Esophagus muscularis mucosa (tissue), 4 donors: Measurements from ENCODE around the gene S100A12. TPM values are rescaled to one million over a fixed set of nuclear protein-coding genes. Genes with fewer than 3 reads are reported as not detected.

Source experiments
- DNase-seq: peaks from one replicate; pipeline ENCODE4 v3.0.0-alpha.2; 2017; ENCODE audit errors: extremely low spot score
- H3K27ac ChIP-seq, 4 donors: fragments of 200-600 bp; sonication (generic); replicated peaks in 1 of 4; 1 replicate in 3 of 4; 2 replicates in 1 of 4; pipeline ENCODE4 v1.5.1; 2016 to 2019; ENCODE audit warnings: mild to moderate bottlenecking in 1 of 4
- H3K27me3 ChIP-seq, 4 donors: fragments of 200-600 bp; sonication (generic); one replicate each; pipeline versions ENCODE4 v1.5.1 to v1.6.0; 2016 to 2019
- H3K36me3 ChIP-seq, 4 donors: fragments of 200-600 bp; sonication (generic); one replicate each; pipeline ENCODE4 v1.5.1; 2016 to 2019
- H3K4me1 ChIP-seq, 4 donors: fragments of 200-600 bp; sonication (generic); one replicate each; pipeline ENCODE4 v1.5.1; 2016 to 2019
- H3K4me3 ChIP-seq, 4 donors: fragments of 200-600 bp; sonication (generic); 1 replicate in 2 of 4; 2 replicates in 2 of 4; pipeline ENCODE4 v1.5.1; 2016 to 2019; ENCODE audit warnings: mild to moderate bottlenecking in 4 of 4, moderate library complexity in 1 of 4
- H3K9me3 ChIP-seq, 4 donors: fragments of 200-600 bp; sonication (generic); 1 replicate in 3 of 4; 2 replicates in 1 of 4; pipeline ENCODE4 v1.5.1; 2016 to 2019
- EP300 ChIP-seq: sonication (generic); formaldehyde crosslinking; IDR thresholded peaks from one replicate; pipeline ENCODE4 v1.6.1; 2017; ENCODE audit warnings: antibody characterized with exemption
- POLR2A ChIP-seq: fragments of 450-650 bp; IDR thresholded peaks from one replicate; pipeline ENCODE4 v1.6.1; 2017; ENCODE audit warnings: antibody characterized with exemption, moderate library complexity, mild to moderate bottlenecking, low read depth
- POLR2AphosphoS5 ChIP-seq, 2 donors: sonication (generic); formaldehyde crosslinking; IDR thresholded peaks; one replicate each; pipeline ENCODE4 v1.6.1; 2017; ENCODE audit warnings: antibody characterized with exemption in 2 of 2
- WGBS: methylation state at CpG from one replicate; pipeline ENCODE4 v1.1.5; 2018; 5-methylcytosine and 5-hydroxymethylcytosine counted together
- intact Hi-C: fragments of 100-400 bp; cut with DNase I; formaldehyde crosslinking; loops from one replicate; pipeline ENCODE4 v1.15.1; 2023
- total RNA-seq, 4 donors: library from RNA; depleted of rRNA; stranded (reverse); fragments of >200 nt; gene quantifications; one replicate each; pipeline versions ENCODE4 v1.1.0 to v1.2.1, GENCODE V29; 2016
- TF ChIP-seq, protein P1 (sequence below), 3 experiments: fragments of 200-600 bp in 2 of 3; fragments of 450-650 bp in 1 of 3; sonication (generic) in 2 of 3; IDR thresholded peaks; one replicate each; pipeline ENCODE4 v1.5.1; 2017 to 2019; ENCODE audit warnings: antibody characterized with exemption in 3 of 3, mild to moderate bottlenecking in 2 of 3, moderate library complexity in 1 of 3

S100A12 gene
- total RNA-seq, 4 donors from 2014 or later = 33.1 TPM; not detected in 3

DNA sequence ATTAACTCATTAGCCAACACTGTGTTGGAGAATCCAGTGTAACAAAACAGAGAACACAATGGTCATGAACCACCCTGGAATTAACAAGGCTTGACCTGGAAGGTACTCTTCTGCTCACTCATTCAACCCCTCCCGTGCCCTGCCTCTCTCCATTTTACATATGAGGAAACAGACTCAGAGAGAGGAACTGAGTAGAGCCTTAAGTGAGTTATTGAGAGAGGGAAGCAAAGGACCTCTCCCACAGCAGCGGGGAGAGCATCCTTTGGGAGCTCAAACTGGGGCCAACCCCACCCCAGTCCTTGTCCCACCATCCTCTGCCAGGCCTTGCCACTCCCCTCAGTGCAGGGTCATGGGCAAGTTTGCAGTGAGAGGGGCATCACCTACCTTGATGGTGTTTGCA is 1.4 kb downstream of the S100A12 start:
- Histone ChIP-seq H3K4me1 (no peaks in the 10 kb centered on the region), H3K27ac (no peak overlapping the region), H3K27me3 (peaks cover 0 to 4% (median 0%) of the 10 kb centered on the region in 4 donors), H3K36me3 (no peaks in the 10 kb centered on the region), H3K9me3 (no peaks in the 10 kb centered on the region), H3K4me3 (no peak overlapping the region)
- TF ChIP-seq POLR2AphosphoS5 (IDR thresholded peaks at IDR 0.05) (no peak), EP300 (no peak), POLR2A (no peak)
- TF ChIP-seq, protein P1, sequence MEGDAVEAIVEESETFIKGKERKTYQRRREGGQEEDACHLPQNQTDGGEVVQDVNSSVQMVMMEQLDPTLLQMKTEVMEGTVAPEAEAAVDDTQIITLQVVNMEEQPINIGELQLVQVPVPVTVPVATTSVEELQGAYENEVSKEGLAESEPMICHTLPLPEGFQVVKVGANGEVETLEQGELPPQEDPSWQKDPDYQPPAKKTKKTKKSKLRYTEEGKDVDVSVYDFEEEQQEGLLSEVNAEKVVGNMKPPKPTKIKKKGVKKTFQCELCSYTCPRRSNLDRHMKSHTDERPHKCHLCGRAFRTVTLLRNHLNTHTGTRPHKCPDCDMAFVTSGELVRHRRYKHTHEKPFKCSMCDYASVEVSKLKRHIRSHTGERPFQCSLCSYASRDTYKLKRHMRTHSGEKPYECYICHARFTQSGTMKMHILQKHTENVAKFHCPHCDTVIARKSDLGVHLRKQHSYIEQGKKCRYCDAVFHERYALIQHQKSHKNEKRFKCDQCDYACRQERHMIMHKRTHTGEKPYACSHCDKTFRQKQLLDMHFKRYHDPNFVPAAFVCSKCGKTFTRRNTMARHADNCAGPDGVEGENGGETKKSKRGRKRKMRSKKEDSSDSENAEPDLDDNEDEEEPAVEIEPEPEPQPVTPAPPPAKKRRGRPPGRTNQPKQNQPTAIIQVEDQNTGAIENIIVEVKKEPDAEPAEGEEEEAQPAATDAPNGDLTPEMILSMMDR (IDR thresholded peaks at IDR 0.05) = no peak
- WGBS = 64% methylated on average over 2 of the region's 2 CpGs
- no peak for DNase-seq
- intact Hi-C loops = no loop called here

- TF ChIP-seq, protein P1 (IDR thresholded peaks at IDR 0.05) = no peak
- no peak for TF ChIP-seq POLR2A
- TF ChIP-seq POLR2AphosphoS5 (IDR thresholded peaks at IDR 0.05) = no peak
- no peak for TF ChIP-seq EP300
- H3K27me3 ChIP-seq = no peaks in the 10 kb centered on the region
- H3K4me3 ChIP-seq = no peak overlapping the region
- intact Hi-C loops = no loop called here
- no peaks in the 10 kb centered on the region for H3K4me1 ChIP-seq
- no peak overlapping the region for H3K27ac ChIP-seq
- H3K36me3 ChIP-seq = no peaks in the 10 kb centered on the region
- no peaks in the 10 kb centered on the region for H3K9me3 ChIP-seq
- WGBS = 79% methylated on average over 2 of the region's 2 CpGs
- no peak for DNase-seq
Measured at GRCh38 chr1:153372571-153372970, 2.9 kb downstream of the S100A12 start.

DNA sequence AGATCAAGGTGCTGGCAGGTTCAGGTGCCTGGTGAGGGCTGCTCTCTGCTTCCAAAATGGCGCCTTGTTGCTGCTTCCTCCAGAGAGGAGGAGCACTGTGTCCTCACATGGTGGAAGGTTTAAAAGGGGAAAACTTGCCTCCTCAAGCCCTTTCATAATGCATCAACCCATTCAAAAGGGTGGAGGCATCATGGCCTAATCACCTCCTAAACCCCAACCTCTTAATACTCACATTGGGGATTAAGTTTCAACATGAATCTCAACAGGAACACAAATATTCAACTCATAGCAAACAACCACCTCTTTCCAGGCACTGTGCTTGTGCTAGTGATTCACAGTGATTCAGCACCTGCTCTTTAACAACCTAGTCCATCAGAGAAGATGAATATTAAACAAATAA is 4.2 kb downstream of the S100A12 start:
- intact Hi-C loops = no loop called here
- WGBS = 100% methylated on average over 1 of the region's 1 CpG
- Histone ChIP-seq H3K27me3 (no peaks in the 10 kb centered on the region), H3K4me3 (no peak overlapping the region), H3K27ac (no peak overlapping the region), H3K4me1 (no peaks in the 10 kb centered on the region), H3K9me3 (no peaks in the 10 kb centered on the region), H3K36me3 (no peaks in the 10 kb centered on the region)
- DNase-seq = no peak
- TF ChIP-seq EP300 = no peak
- no peak for TF ChIP-seq POLR2AphosphoS5 (IDR thresholded peaks at IDR 0.05)
- TF ChIP-seq, protein P1 (IDR thresholded peaks at IDR 0.05) = no peak
- TF ChIP-seq POLR2A = no peak

DNA sequence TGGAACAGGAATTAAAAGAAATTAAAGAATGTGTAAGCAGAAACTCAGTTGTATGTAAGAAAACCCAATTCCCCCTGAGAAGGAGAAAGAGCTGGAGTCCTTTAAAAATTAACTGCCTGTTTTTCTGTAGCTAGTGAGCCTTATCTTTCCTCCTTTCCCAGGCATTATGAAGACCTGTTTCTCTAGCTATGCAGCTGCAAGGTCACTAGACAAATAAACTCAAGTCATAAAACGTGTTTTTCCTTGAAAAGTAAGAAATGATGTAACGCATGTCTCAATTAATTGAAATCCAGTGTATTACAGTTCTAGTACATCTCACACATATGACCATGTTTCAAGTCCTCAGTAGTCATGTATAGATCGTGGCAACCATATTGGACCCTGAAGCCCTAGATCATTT is 5.3 kb downstream of the S100A12 start:
- WGBS = 75% methylated on average over 3 of the region's 3 CpGs
- H3K4me3 ChIP-seq = no peak overlapping the region
- intact Hi-C loops = no loop called here

More for the DNA sequence above, 5.3 kb downstream of the S100A12 start:
- Histone ChIP-seq H3K27ac (no peak overlapping the region), H3K4me1 (no peaks in the 10 kb centered on the region), H3K27me3 (peaks cover 0 to 4% (median 0%) of the 10 kb centered on the region in 4 donors), H3K9me3 (no peaks in the 10 kb centered on the region), H3K36me3 (no peaks in the 10 kb centered on the region)
- no peak for TF ChIP-seq POLR2A
- TF ChIP-seq, protein P1 (IDR thresholded peaks at IDR 0.05) = no peak
- TF ChIP-seq POLR2AphosphoS5 (IDR thresholded peaks at IDR 0.05) = no peak
- no peak for TF ChIP-seq EP300
- DNase-seq = no peak
